ENCODE results near the gene LAMA1. TPM values are rescaled to one million over a fixed set of nuclear protein-coding genes. Genes with fewer than 3 reads are reported as not detected.

LAMA1 gene
- polyA plus RNA-seq, 1 donor from 2014 or later, result 10.3 TPM

- Histone ChIP-seq H3K36me3 (ENCODE audit: insufficient read depth, low read length) (no peaks in the 10 kb centered on the region), H3K4me3 (ENCODE audit: low read length) (no peak overlapping the region), H3K27me3 (ENCODE audit: insufficient read depth, low read depth, low read length) (no peaks in the 10 kb centered on the region), H3F3A (ENCODE audit: insufficient read depth, low read length, poor library complexity, severe bottlenecking) (no peaks in the 10 kb centered on the region), H3K9me3 (ENCODE audit: low read length) (no peaks in the 10 kb centered on the region), H4K20me1 (ENCODE audit: insufficient read depth) (no peaks in the 10 kb centered on the region), H3K9me2 (ENCODE audit: insufficient read depth, low read length) (no peaks in the 10 kb centered on the region), H3K79me2 (replicated peaks; ENCODE audit: insufficient read depth, low read length) (peaks cover 16% of the 10 kb centered on the region), H3K4me2 (ENCODE audit: low read length) (no peak overlapping the region), H2AFZ (ENCODE audit: low read depth, low read length) (no peak overlapping the region), H3K27ac (ENCODE audit: low read length) (no peak overlapping the region), H3K9ac (ENCODE audit: low read length) (no peak overlapping the region)
- TF ChIP-seq SMC3 (conservative IDR thresholded peaks at IDR 0.05; ENCODE audit: poor library complexity), result no peak
- TF ChIP-seq MXI1 (conservative IDR thresholded peaks at IDR 0.05; ENCODE audit: poor library complexity, severe bottlenecking), result no peak
- TF ChIP-seq POLR2AphosphoS5 (IDR thresholded peaks at IDR 0.05), result no peak
- no peak for TF ChIP-seq RAD21 (conservative IDR thresholded peaks at IDR 0.05)
- TF ChIP-seq EP300 (conservative IDR thresholded peaks at IDR 0.05; ENCODE audit: poor library complexity, severe bottlenecking), result no peak
- no peak for TF ChIP-seq REST (IDR thresholded peaks at IDR 0.05; ENCODE audit: borderline replicate concordance)
- no peak for TF ChIP-seq EZH2 (IDR thresholded peaks at IDR 0.05; ENCODE audit: borderline replicate concordance, insufficient read depth, low read length, poor library complexity, severe bottlenecking)
- TF ChIP-seq CTCF (IDR thresholded peaks at IDR 0.05; ENCODE audit: poor library complexity, severe bottlenecking), result no peak
- TF ChIP-seq TAF1 (IDR thresholded peaks at IDR 0.05; ENCODE audit: low read depth), result no peak
Observed at GRCh38 chr18:7105943-7106342, 11.7 kb downstream of the LAMA1 start.

GRCh38 chr18:7105268-7105667, 12.3 kb downstream of the LAMA1 start:
- H3K27ac ChIP-seq (ENCODE audit: low read length), result no peak overlapping the region
- no peaks in the 10 kb centered on the region for H3K9me3 ChIP-seq (ENCODE audit: low read length)
- H4K20me1 ChIP-seq (ENCODE audit: insufficient read depth), result no peaks in the 10 kb centered on the region
- no peak overlapping the region for H3K4me3 ChIP-seq (ENCODE audit: low read length)
- no peak overlapping the region for H2AFZ ChIP-seq (ENCODE audit: low read depth, low read length)
- no peak overlapping the region for H3K9ac ChIP-seq (ENCODE audit: low read length)
- H3F3A ChIP-seq (ENCODE audit: insufficient read depth, low read length, poor library complexity, severe bottlenecking), result no peaks in the 10 kb centered on the region
- H3K27me3 ChIP-seq (ENCODE audit: insufficient read depth, low read depth, low read length), result no peaks in the 10 kb centered on the region
- no peak overlapping the region for H3K4me2 ChIP-seq (ENCODE audit: low read length)
- no peaks in the 10 kb centered on the region for H3K9me2 ChIP-seq (ENCODE audit: insufficient read depth, low read length)
- no peak for TF ChIP-seq CTCF (IDR thresholded peaks at IDR 0.05; ENCODE audit: poor library complexity, severe bottlenecking)
- no peak for TF ChIP-seq EP300 (conservative IDR thresholded peaks at IDR 0.05; ENCODE audit: poor library complexity, severe bottlenecking)
- no peak for TF ChIP-seq REST (IDR thresholded peaks at IDR 0.05; ENCODE audit: borderline replicate concordance)
- no peak for TF ChIP-seq MXI1 (conservative IDR thresholded peaks at IDR 0.05; ENCODE audit: poor library complexity, severe bottlenecking)
- TF ChIP-seq TAF1 (IDR thresholded peaks at IDR 0.05; ENCODE audit: low read depth), result no peak
- no peak for TF ChIP-seq SMC3 (conservative IDR thresholded peaks at IDR 0.05; ENCODE audit: poor library complexity)
- no peak for TF ChIP-seq RAD21 (conservative IDR thresholded peaks at IDR 0.05)
- no peaks in the 10 kb centered on the region for H3K36me3 ChIP-seq (ENCODE audit: insufficient read depth, low read length)
- H3K79me2 ChIP-seq (replicated peaks; ENCODE audit: insufficient read depth, low read length), result peaks cover 16% of the 10 kb centered on the region

All from neural cell (in vitro differentiated cells).